ENCODE measurements around the gene SUN1. TPM values are rescaled to one million over a fixed set of nuclear protein-coding genes. Genes with fewer than 3 reads are reported as not detected.
A peak's percentile ranks its signal among the peaks of the same experiment; 100 is the strongest.

SUN1 gene
- total and polyA plus RNA-seq, 2 donors from 2014 or later: 40.4 to 168 TPM

- H3K9me3 ChIP-seq (ENCODE audit: control insufficient read depth in 2 of 3, insufficient read depth in 1 of 3, low read length in 3 of 3): no peaks in the 10 kb centered on the region
- DNase-seq: peak in 2 of 5 donors; percentile 71 to 75
- H3K27me3 ChIP-seq (ENCODE audit: control insufficient read depth, insufficient read depth, low read length): no peaks in the 10 kb centered on the region
- no peak overlapping the region for H3K27ac ChIP-seq (ENCODE audit: low read depth in 2 of 2, low read length in 2 of 2)
- no peak overlapping the region for H3K9ac ChIP-seq (ENCODE audit: low read length in 3 of 3)
- H3K36me3 ChIP-seq (ENCODE audit: control insufficient read depth in 2 of 3, insufficient read depth in 3 of 3, low read length in 3 of 3): peaks cover 0 to 9% (median 4%) of the 10 kb centered on the region in 3 donors
- H3K4me3 ChIP-seq (ENCODE audit: low read length in 3 of 3): no peak overlapping the region
- intact Hi-C loops (cut with DNase I): no loop called here
- H3K4me1 ChIP-seq (ENCODE audit: control insufficient read depth in 2 of 3, insufficient read depth in 2 of 3, low read depth in 1 of 3, low read length in 3 of 3): no peaks in the 10 kb centered on the region
- TF ChIP-seq CTCF (IDR thresholded peaks at IDR 0.05; ENCODE audit: borderline replicate concordance, extremely low read depth, insufficient read depth): no peak
- FAIRE-seq: no peak
These were observed 66.8 kb downstream of the SUN1 start for GRCh38 chr7:898855-899681.

- DNase-seq (no peak), FAIRE-seq (no peak)
- Histone ChIP-seq H3K27ac (ENCODE audit: low read depth in 2 of 2, low read length in 2 of 2) (no peak overlapping the region), H3K36me3 (ENCODE audit: control insufficient read depth in 2 of 3, insufficient read depth in 3 of 3, low read length in 3 of 3) (peaks cover 0 to 6% (median 4%) of the 10 kb centered on the region in 3 donors), H3K27me3 (ENCODE audit: control insufficient read depth, insufficient read depth, low read length) (no peaks in the 10 kb centered on the region), H3K4me3 (ENCODE audit: low read length in 3 of 3) (no peak overlapping the region), H3K9ac (ENCODE audit: low read length in 3 of 3) (no peak overlapping the region), H3K4me1 (ENCODE audit: control insufficient read depth in 2 of 3, insufficient read depth in 2 of 3, low read depth in 1 of 3, low read length in 3 of 3) (no peaks in the 10 kb centered on the region), H3K9me3 (ENCODE audit: control insufficient read depth in 2 of 3, insufficient read depth in 1 of 3, low read length in 3 of 3) (no peaks in the 10 kb centered on the region)
- no peak for TF ChIP-seq CTCF (IDR thresholded peaks at IDR 0.05; ENCODE audit: borderline replicate concordance, extremely low read depth, insufficient read depth)
- intact Hi-C loops (cut with DNase I): no loop called here
These were observed 67.5 kb downstream of the SUN1 start for GRCh38 chr7:899806-900205.

GRCh38 chr7:900331-901040 is 68.2 kb downstream of the SUN1 start:
- DNase-seq: no peak
- no peak overlapping the region for H3K9ac ChIP-seq (ENCODE audit: low read length in 3 of 3)
- intact Hi-C loops (cut with DNase I): no loop called here
- peak overlapping the region in 1 of 2 donors; percentile 26 for H3K27ac ChIP-seq (ENCODE audit: low read depth in 2 of 2, low read length in 2 of 2)
- no peak for FAIRE-seq
- H3K4me1 ChIP-seq (ENCODE audit: control insufficient read depth in 2 of 3, insufficient read depth in 2 of 3, low read depth in 1 of 3, low read length in 3 of 3): no peaks in the 10 kb centered on the region
- H3K4me3 ChIP-seq (ENCODE audit: low read length in 3 of 3): no peak overlapping the region
- H3K9me3 ChIP-seq (ENCODE audit: control insufficient read depth in 2 of 3, insufficient read depth in 1 of 3, low read length in 3 of 3): no peaks in the 10 kb centered on the region
- no peaks in the 10 kb centered on the region for H3K27me3 ChIP-seq (ENCODE audit: control insufficient read depth, insufficient read depth, low read length)
- TF ChIP-seq CTCF (IDR thresholded peaks at IDR 0.05; ENCODE audit: borderline replicate concordance, extremely low read depth, insufficient read depth): no peak
- H3K36me3 ChIP-seq (ENCODE audit: control insufficient read depth in 2 of 3, insufficient read depth in 3 of 3, low read length in 3 of 3): peaks cover 0 to 6% (median 4%) of the 10 kb centered on the region in 3 donors

Data from kidney (tissue), 14 donors.